Fibroblast of peridontal ligament (primary cell): Measurements from ENCODE around the gene CASS4.

Experiments
- DNase-seq: peaks from one replicate; pipeline ENCODE4 v3.0.0-alpha.2; 2010; ENCODE audit errors: extremely low read depth

Gene CASS4

DNA sequence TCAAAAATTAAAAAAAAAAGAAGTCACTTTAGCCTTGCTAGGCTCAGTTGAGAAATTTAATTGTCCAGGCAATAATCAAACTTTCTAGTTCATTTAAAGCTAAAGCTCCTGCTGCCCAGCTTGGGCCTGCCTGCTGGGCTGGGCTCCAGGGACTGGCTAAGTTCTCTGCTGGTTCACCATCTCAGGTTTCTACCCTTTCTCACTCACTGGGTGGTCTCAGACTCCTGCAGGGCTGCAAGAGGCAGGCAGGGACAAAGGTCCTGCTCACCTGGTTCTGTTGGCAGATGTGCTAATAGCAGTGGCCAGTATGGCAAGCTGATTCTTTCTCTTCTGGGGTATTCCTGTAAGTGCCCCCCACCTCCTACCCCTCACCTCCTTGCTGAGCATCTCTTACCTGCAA is 35.2 kb downstream of the CASS4 start:
- DNase-seq = no peak

- no peak for DNase-seq
Measured at GRCh38 chr20:56449459-56449858, 37.4 kb downstream of the CASS4 start.

GRCh38 chr20:56451056-56451765 is 39.2 kb downstream of the CASS4 start:
- no peak for DNase-seq

DNA sequence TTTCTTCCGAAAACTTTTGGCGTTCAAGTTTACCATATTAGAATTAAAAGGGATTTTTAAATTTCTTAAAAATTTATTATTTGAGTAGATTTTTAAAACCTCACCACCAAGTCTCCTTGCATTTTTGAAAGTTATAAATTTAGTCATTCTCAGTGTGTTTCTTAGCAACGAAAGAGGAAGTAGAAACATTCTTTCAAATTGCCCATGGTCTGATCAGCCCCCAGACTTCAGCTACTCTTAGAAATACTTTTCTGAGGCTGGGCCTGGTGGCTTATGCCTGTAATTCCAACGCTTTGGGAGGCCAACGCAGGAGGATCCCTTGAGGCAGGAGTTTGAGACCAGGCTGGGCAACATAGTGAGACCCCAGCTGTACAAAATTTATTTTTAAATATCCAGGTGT is 41.3 kb downstream of the CASS4 start:
- DNase-seq = no peak

DNA sequence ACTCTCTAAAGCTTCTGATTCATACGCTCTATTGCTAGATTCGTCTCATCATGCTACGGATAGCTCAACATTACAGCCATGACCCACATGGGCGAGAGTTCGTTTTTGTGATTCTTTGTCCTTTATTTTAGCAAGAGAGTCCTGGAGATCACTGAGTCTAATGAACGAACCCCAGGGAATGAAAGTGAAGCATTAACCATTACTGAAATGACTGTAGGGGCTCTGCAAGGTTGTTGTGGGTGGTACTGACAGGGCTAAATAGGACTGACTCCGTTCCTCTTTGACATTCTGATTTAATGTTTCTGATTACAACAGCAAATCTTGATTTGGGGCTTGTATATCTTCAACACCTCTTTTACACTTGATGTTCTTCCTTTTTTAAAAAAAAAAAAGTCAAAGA is 42.7 kb downstream of the CASS4 start:
- DNase-seq = no peak

DNA sequence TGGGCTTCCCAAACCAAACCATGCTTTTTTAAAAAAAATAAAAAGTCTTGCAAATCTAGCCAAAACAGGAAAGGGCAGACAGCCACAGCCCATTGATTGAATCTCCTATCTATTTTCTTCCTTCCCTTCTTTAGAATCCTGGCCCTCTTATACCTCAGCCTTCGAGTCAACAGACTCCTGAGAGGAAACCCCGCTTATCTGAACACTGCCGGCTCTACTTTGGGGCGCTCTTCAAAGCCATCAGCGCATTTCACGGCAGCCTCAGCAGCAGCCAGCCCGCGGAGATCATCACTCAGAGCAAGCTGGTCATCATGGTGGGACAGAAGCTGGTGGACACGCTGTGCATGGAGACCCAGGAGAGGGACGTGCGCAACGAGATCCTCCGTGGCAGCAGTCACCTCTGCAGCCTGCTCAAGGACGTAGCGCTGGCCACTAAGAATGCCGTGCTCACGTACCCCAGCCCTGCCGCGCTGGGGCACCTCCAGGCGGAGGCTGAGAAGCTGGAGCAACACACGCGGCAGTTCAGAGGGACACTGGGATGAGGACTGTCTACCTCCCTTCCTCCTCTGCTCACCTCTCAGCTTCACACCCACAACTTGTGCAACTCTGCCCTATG is 46.3 kb downstream of the CASS4 start:
- DNase-seq = no peak

DNA sequence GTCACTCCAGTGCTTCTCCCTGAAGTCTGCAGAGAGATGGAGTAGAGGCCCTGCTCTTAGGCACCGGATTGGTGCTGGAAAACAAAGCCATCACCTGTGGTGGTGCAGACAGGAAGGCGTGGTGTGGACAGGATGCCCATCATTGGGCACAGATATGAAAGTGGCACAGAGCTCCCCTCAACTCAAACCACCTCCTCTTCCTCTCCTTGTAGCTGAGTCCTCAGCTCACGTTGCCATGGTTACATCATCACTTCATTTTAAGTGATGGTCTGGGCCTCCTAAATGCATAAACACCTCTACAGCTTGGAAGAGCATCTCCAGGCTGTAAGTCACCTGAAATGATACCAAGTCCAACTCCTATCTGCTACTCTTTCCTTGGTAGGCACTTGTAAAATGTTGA is 48.4 kb downstream of the CASS4 start:
- no peak for DNase-seq

DNA sequence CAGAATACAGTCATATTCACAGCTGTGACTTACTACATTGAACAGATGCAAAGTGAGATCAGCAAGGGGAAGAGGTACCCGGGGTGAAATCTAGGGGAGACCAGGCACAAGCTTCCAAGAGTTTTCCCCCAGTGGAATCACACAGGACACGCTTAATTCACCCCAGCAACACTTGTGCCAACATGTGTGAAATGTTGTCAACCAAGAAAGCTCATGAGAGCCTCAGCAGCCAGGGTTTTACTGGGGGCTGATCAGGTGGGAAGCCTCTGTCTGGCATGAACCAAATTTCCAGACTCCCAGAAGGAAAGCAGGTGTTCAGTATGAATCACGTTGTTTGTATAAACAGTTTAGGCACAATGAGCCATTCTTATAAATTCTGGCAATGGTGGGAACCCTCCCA is 49.5 kb downstream of the CASS4 start:
- DNase-seq = no peak

DNA sequence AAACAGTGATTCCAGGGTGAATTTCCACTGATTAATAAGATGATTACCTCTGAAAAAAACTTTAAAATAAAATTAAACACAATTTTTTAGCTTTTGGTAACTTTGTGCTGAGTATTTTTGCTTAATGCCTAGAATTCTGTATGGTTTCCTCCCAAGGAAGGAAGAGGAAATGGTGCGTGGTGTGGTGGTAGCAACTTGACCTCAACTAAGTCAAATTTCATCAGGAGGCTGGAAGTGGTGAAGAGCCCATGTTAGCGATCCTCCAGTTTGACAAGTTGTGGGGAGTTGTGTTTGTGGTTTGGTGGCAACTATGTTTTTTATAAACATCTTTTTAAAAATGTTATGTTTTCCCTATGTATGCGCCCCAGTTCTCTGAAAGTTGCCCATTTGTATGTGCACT is 51.4 kb downstream of the CASS4 start:
- no peak for DNase-seq

- no peak for DNase-seq
Measured at GRCh38 chr20:56465997-56466396, 53.9 kb downstream of the CASS4 start.

DNA sequence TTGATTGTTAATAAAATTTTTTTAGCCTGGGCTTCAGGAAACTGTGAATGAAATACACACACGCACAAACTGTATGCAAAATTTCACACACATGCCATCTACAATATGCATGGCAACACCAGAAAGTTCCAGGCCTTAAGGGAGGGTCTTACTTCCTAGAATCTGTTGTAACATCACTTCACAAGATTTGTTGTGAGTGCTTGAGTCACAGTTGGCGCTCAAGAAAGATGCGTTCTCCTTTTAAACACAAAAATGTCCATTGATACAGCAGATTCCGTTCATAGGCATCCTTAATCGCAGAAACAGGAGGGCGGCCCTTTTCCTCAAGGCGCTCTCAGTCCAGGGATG is 55.9 kb downstream of the CASS4 start:
- DNase-seq = no peak

DNA sequence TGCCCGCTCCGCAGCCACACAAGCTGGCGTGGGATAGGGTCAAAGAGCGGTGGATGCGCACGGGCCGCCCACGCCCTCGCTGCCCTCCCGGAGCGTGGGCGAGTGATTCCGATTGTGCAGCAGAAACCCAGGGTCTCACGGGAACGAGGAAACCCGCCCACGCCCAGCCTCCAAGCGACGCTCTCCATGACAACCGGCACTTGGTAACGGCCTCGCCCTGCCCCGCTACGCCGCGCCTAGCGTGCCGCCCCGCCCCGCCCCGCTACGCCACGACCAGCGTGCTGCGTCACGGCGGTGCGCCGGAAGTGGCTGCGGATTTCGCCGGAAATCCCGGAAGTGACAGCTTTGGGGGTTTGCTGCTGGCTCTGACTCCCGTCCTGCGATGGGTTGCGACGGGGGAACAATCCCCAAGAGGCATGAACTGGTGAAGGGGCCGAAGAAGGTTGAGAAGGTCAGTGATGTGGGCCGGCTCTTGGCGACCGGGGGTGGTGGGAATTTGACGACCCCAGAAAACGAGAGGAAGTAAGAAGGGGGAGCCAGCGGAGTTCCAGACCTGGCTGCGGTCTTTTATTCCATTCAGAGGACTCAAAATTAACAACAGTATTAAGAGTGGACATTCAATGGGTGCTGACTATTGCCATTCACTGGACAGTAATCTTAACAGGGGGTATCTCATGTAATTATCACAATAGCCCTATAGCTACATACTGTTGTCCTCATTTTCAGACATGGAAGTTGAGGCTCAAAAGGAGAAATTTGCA is 56.4 kb downstream of the CASS4 start, which contains the start of gene RTF2:
TSS of gene RTF2 (plus strand) at position 312 of the 761 bp plus-strand sequence. CDS start at position 383, 71 bp downstream.
- peak; percentile 89 for DNase-seq

- DNase-seq = no peak
Measured at GRCh38 chr20:56469077-56469449, 57.0 kb downstream of the CASS4 start.

- DNase-seq = no peak
Measured at GRCh38 chr20:56483970-56484369, 71.9 kb downstream of the CASS4 start.

DNA sequence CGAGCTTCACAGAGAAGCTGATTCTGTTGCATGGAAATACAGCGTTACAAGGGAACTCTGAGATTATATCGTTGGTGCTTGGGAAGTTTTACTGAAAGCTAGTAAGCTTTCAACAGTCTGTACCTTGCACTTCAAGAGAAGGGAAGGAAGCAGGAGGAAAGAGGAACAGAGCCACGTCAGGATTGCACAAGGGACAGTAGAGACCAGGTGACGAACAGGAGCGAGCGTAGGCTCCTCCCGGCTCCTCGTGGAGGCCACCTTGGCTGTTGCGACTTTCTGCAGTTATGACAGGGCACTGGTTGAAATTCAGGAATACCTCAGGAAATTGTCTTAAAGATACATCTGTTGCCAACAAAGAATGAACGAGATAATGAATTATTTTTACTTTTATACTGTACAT is 75.2 kb downstream of the CASS4 start:
- DNase-seq = no peak

DNA sequence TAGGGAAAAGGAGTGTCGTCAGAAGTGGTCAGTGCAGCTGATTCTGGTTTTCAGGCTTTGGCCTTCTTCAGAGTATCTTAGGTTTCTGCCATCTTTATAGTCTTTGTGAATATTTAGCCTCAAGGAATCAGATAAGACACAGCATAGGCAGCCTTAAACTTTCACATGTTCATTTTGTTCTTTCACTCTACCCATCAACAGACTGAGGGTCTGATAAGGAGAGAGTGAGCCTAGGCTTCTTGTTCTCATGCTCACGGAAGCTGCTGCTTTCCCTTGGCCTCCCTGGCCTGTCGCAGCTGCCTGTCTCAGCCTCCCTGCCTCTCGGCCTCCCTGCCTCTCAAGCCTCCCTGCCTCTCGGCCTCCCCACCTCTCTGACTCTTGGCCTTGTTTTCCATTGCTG is 76.5 kb downstream of the CASS4 start:
- no peak for DNase-seq

- no peak for DNase-seq
Measured at GRCh38 chr20:56501116-56501515, 89.1 kb downstream of the CASS4 start.

- DNase-seq = no peak
Measured at GRCh38 chr20:56503916-56504315, 91.9 kb downstream of the CASS4 start.

DNA sequence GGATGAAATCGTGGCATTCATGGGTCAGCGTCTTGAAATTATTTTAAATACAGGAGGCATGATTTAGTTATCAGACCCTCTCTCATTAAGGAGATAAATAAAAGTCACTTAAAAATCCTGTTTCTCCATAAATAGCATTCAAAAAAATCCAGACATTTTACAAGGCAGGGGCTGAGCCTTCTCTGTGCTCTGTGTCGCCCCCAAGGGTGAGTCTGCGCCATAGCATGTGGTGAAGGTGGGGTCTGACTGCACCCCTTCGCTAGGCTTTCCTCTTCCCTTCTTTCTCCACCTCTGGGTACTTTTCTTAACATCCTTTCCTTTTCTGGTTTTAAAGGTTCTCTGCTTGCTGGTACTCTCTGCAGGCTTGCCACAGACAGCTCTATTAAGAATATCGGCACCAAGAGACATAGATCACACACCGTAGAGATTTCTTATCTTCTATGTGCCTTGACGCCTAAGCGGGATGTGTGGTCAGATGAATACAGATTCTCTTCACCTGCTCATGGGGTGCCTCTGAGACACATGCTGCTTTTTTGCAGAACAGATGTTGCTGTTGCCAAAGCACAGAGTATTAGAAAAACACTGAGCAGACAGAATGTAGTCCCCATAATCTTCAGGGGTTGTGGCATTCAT is 92.4 kb downstream of the CASS4 start:
- DNase-seq = no peak

DNA sequence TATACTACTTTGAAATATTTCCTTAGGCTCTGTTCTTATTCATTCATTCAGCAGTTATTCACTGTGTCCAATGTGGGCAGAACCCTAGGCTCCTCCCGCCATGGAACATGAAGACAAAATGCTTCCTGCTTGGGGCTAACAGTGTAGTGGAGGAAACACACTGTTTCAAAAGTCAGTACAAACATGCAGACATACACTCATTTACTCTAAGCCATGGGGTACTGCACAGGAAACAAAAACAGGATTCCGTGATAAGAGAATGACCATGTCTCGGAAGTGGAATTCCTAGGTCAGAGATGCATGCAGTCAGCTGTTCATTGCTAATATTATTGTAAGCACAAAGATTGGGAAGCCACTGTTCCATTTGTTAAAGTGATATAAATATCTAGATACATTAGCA is 94.0 kb downstream of the CASS4 start:
- no peak for DNase-seq
